VCaP (cell line): ENCODE results near the gene KRTAP5-10.
"Not testable (repeated sequence)": the region's sequence is repeated elsewhere in the genome, so short reads cannot be mapped to it uniquely, and the experiment has no call there.

Experiments
- H3K27ac ChIP-seq: fragments of 450-650 bp; 2 replicates; pipeline ENCODE4 v1.5.1; 2017
- TF ChIP-seq, protein P1 (sequence below): fragments of 450-650 bp; conservative IDR thresholded peaks from 2 replicates; pipeline ENCODE4 v1.5.1; 2017; ENCODE audit warnings: mild to moderate bottlenecking, moderate library complexity

The KRTAP5-10 gene

GRCh38 chr11:71572811-71573210, 7.4 kb downstream of the KRTAP5-10 start:
- TF ChIP-seq, protein P1, sequence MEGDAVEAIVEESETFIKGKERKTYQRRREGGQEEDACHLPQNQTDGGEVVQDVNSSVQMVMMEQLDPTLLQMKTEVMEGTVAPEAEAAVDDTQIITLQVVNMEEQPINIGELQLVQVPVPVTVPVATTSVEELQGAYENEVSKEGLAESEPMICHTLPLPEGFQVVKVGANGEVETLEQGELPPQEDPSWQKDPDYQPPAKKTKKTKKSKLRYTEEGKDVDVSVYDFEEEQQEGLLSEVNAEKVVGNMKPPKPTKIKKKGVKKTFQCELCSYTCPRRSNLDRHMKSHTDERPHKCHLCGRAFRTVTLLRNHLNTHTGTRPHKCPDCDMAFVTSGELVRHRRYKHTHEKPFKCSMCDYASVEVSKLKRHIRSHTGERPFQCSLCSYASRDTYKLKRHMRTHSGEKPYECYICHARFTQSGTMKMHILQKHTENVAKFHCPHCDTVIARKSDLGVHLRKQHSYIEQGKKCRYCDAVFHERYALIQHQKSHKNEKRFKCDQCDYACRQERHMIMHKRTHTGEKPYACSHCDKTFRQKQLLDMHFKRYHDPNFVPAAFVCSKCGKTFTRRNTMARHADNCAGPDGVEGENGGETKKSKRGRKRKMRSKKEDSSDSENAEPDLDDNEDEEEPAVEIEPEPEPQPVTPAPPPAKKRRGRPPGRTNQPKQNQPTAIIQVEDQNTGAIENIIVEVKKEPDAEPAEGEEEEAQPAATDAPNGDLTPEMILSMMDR = no peak
- H3K27ac ChIP-seq = no peak overlapping the region

- TF ChIP-seq, protein P1 = no peak
- no peak overlapping the region for H3K27ac ChIP-seq
These were observed 9.1 kb downstream of the KRTAP5-10 start for GRCh38 chr11:71574418-71574817.

GRCh38 chr11:71575723-71576424, 10.5 kb downstream of the KRTAP5-10 start:
- TF ChIP-seq, protein P1 = no peak
- H3K27ac ChIP-seq = no peak overlapping the region

DNA sequence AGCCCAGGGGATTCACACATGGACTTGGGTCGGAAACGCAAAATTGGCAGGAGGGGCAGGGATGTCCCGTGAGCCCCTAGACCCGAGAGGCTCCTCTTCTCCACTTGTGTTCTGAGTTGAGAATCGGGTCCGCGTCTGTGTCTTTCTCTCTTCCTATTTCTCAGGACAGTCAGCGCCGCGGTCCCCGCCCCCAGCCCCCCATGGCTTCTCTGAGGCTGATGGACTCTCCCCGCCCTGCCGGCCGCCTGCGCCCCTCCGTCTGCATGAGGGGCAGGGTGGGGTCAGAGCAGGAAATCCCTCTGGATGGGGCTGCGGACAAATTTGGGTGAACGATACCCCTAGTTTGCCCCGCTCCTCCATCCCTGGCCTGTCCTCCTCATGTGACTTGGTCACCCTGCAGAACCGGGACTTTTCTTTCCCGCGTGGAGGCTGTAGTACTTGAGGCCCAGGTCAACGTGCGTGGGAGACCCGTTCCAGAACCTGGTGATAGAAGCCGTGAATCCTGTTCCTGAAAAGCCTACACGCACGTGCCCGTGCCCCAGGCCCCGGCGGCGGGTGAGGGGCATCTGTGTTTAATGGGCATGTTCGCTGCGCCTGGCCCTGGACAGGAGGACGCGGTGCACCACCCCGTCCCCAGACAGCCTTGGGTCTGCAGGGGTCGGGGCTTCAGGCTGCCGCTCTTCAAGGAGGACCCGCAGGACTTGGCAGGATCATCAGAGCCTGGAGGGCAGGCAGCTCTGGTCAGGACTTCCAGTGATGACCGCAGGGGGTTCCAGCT, 11.5 kb downstream of the KRTAP5-10 start:
- not testable (repeated sequence) for H3K27ac ChIP-seq

- TF ChIP-seq, protein P1 = no peak
These were observed 12.2 kb downstream of the KRTAP5-10 start for GRCh38 chr11:71577469-71578004.

DNA sequence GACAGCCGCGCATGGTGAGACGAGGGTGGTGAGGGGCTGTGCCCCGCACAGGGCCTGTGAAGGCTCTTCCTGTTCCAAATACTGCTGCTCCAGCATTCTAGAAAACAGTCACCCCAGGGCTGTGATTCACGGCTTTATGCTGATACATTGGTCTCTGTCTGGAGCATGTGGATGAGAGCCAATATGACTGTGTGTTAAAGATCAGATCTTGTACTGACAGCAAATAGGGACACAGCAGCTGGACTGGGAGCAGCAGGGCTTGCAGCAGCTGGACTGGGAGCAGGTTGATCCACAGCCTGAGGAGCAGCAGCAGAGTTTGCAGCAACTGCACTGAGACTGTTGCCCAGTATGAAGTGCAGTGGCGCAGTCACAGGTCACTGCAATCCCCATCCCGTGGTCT, 14.2 kb downstream of the KRTAP5-10 start:
- peak overlapping the region; percentile 15; the same call in 1 of the 2 replicates for H3K27ac ChIP-seq

More at GRCh38 chr11:71577469-71578004, 12.2 kb downstream of the KRTAP5-10 start:
- no peak overlapping the region for H3K27ac ChIP-seq

- H3K27ac ChIP-seq = peak overlapping the region; percentile 15; the same call in 1 of the 2 replicates
- TF ChIP-seq, protein P1 = peak; percentile 92
These were observed 15.0 kb downstream of the KRTAP5-10 start for GRCh38 chr11:71580057-71581003.

GRCh38 chr11:71581826-71582225, 16.5 kb downstream of the KRTAP5-10 start:
- TF ChIP-seq, protein P1 = no peak
- H3K27ac ChIP-seq = no peak overlapping the region
